ENCODE results near the gene COX19.

DNA sequence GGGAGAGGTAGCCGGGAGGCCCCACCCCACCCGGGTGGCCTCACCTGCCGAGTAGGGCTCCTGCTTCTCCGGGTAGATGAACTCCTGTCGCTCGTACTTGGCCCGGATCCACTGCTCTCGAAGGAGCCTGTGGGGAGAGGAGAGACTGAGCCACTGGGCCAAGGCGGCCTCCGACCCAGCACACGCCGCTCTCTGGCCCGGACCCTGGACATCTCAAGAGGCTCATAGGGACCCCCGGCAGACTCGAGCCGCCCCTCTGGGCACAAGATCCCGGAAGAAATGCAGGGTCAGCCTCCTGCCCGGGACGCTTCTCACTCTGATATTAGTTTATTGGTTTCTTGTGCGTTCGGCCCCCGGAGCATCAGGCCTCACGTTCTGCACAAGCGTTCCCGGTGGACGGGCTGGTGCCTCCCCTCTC is 55.4 kb downstream of the COX19 start:
- TF ChIP-seq, protein P1, sequence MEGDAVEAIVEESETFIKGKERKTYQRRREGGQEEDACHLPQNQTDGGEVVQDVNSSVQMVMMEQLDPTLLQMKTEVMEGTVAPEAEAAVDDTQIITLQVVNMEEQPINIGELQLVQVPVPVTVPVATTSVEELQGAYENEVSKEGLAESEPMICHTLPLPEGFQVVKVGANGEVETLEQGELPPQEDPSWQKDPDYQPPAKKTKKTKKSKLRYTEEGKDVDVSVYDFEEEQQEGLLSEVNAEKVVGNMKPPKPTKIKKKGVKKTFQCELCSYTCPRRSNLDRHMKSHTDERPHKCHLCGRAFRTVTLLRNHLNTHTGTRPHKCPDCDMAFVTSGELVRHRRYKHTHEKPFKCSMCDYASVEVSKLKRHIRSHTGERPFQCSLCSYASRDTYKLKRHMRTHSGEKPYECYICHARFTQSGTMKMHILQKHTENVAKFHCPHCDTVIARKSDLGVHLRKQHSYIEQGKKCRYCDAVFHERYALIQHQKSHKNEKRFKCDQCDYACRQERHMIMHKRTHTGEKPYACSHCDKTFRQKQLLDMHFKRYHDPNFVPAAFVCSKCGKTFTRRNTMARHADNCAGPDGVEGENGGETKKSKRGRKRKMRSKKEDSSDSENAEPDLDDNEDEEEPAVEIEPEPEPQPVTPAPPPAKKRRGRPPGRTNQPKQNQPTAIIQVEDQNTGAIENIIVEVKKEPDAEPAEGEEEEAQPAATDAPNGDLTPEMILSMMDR (IDR thresholded peaks at IDR 0.05), result no peak
- no peak for TF ChIP-seq POLR2A (IDR thresholded peaks at IDR 0.05)
- no peak for TF ChIP-seq POLR2AphosphoS5 (IDR thresholded peaks at IDR 0.05; ENCODE audit: insufficient read depth in 1 of 2, low read depth in 1 of 2)
